Large intestine (tissue), 3 donors: Measurements from ENCODE around the gene D2HGDH. TPM values are rescaled to one million over a fixed set of nuclear protein-coding genes. Genes with fewer than 3 reads are reported as not detected.
"Not testable (repeated sequence)": the region's sequence is repeated elsewhere in the genome, so short reads cannot be mapped to it uniquely, and the experiment has no call there.

Experiments
- DNase-seq, 2 donors: peaks; one replicate each; pipeline versions ENCODE4 v3.0.0 to v3.0.0-alpha.2; 2013
- H3K27ac ChIP-seq: one replicate; pipeline ENCODE4 v1.5.1; 2013; ENCODE audit warnings: low read length
- H3K27me3 ChIP-seq: 2 replicates; pipeline ENCODE4 v1.6.1; 2013; ENCODE audit warnings: low read length; ENCODE audit not compliant: control insufficient read depth, insufficient read depth
- H3K36me3 ChIP-seq: 2 replicates; pipeline ENCODE4 v1.6.1; 2013; ENCODE audit warnings: low read length; ENCODE audit not compliant: control insufficient read depth, insufficient read depth
- H3K4me1 ChIP-seq: one replicate; pipeline ENCODE4 v1.6.1; 2013; ENCODE audit warnings: low read length; ENCODE audit not compliant: control insufficient read depth, insufficient read depth
- H3K4me3 ChIP-seq: one replicate; pipeline ENCODE4 v1.5.1; 2013; ENCODE audit warnings: low read length
- H3K9me3 ChIP-seq: one replicate; pipeline ENCODE4 v1.6.1; 2013; ENCODE audit warnings: mild to moderate bottlenecking, low read depth, low read length, moderate library complexity; ENCODE audit not compliant: control insufficient read depth
- WGBS: methylation state at CpG from one replicate; pipeline ENCODE4 v1.1.5; 2013; ENCODE audit warnings: low lambda C conversion rate; ENCODE audit not compliant: insufficient coverage; 5-methylcytosine and 5-hydroxymethylcytosine counted together
- polyA plus RNA-seq: library from polyadenylated mRNA; unstranded; fragments of 120-200 nt; gene quantifications from one replicate; pipeline ENCODE4 v1.2.1, GENCODE V29; 2013

The D2HGDH gene
- polyA plus RNA-seq, 1 donor = 47.1 TPM

- Histone ChIP-seq H3K9me3 (no peaks in the 10 kb centered on the region), H3K27me3 (peaks cover 4% of the 10 kb centered on the region), H3K36me3 (no peaks in the 10 kb centered on the region), H3K27ac (no peak within 1 kb of the TSS), H3K4me1 (peaks cover 10% of the 10 kb centered on the region), H3K4me3 (no peak within 1 kb of the TSS)
- no CpG with 5 or more reads among the region's 27 CpGs for WGBS
- DNase-seq = no peak
Measured at GRCh38 chr2:241776336-241777169, 42.1 kb downstream of the D2HGDH start, which contains the start of gene GAL3ST2. TSS of gene GAL3ST2 (plus strand) at chr2:241776822. CDS start at chr2:241776956, 134 bp downstream.

- Histone ChIP-seq H3K27ac (no peak overlapping the region), H3K9me3 (no peaks in the 10 kb centered on the region), H3K27me3 (peaks cover 4% of the 10 kb centered on the region), H3K4me1 (peaks cover 4% of the 10 kb centered on the region), H3K36me3 (no peaks in the 10 kb centered on the region), H3K4me3 (no peak overlapping the region)
- WGBS = no CpG with 5 or more reads among the region's 22 CpGs
- no peak for DNase-seq
Measured at GRCh38 chr2:241777170-241777685, 42.8 kb downstream of the D2HGDH start.

GRCh38 chr2:241777686-241778627 lies 43.5 kb downstream of the D2HGDH start:
- DNase-seq = no peak
- no peaks in the 10 kb centered on the region for H3K9me3 ChIP-seq
- no peaks in the 10 kb centered on the region for H3K4me1 ChIP-seq
- H3K27ac ChIP-seq = no peak overlapping the region
- H3K4me3 ChIP-seq = no peak overlapping the region
- WGBS = no CpG with 5 or more reads among the region's 21 CpGs
- peaks cover 2% of the 10 kb centered on the region for H3K27me3 ChIP-seq
- H3K36me3 ChIP-seq = no peaks in the 10 kb centered on the region

GRCh38 chr2:241780939-241781569 lies 46.6 kb downstream of the D2HGDH start:
- Histone ChIP-seq H3K4me3 (no peak overlapping the region), H3K36me3 (no peaks in the 10 kb centered on the region), H3K27me3 (no peaks in the 10 kb centered on the region), H3K9me3 (no peaks in the 10 kb centered on the region), H3K4me1 (no peaks in the 10 kb centered on the region), H3K27ac (no peak overlapping the region)
- no peak for DNase-seq
- 80% methylated on average over 4 of the region's 5 CpGs for WGBS

GRCh38 chr2:241782053-241782452 lies 47.6 kb downstream of the D2HGDH start:
- not testable (repeated sequence) for DNase-seq, H3K36me3 ChIP-seq
- 100% methylated on average over 1 of the region's 3 CpGs for WGBS

GRCh38 chr2:241788135-241788534 lies 53.7 kb downstream of the D2HGDH start:
- no peaks in the 10 kb centered on the region for H3K36me3 ChIP-seq
- no peak overlapping the region for H3K4me3 ChIP-seq
- no CpG with 5 or more reads among the region's 4 CpGs for WGBS
- no peaks in the 10 kb centered on the region for H3K4me1 ChIP-seq
- no peak overlapping the region for H3K27ac ChIP-seq
- no peaks in the 10 kb centered on the region for H3K27me3 ChIP-seq
- no peaks in the 10 kb centered on the region for H3K9me3 ChIP-seq
- no peak for DNase-seq

More at GRCh38 chr2:241782053-241782452, 47.6 kb downstream of the D2HGDH start:
- H3K27ac ChIP-seq, H3K27me3 ChIP-seq, H3K9me3 ChIP-seq, H3K4me3 ChIP-seq, H3K4me1 ChIP-seq: not testable (repeated sequence)

- H3K4me3 ChIP-seq = no peak overlapping the region
- no peak overlapping the region for H3K27ac ChIP-seq
- no peaks in the 10 kb centered on the region for H3K27me3 ChIP-seq
- no peaks in the 10 kb centered on the region for H3K36me3 ChIP-seq
- WGBS = no CpG with 5 or more reads among the region's 3 CpGs
- no peaks in the 10 kb centered on the region for H3K4me1 ChIP-seq
- DNase-seq = no peak
- H3K9me3 ChIP-seq = no peaks in the 10 kb centered on the region
Measured at GRCh38 chr2:241788572-241788971, 54.1 kb downstream of the D2HGDH start.

GRCh38 chr2:241791385-241791784 lies 57.0 kb downstream of the D2HGDH start:
- H3K9me3 ChIP-seq, H3K4me1 ChIP-seq, H3K27me3 ChIP-seq, H3K4me3 ChIP-seq, H3K36me3 ChIP-seq, H3K27ac ChIP-seq, DNase-seq: not testable (repeated sequence)
- no CpG with 5 or more reads among the region's 3 CpGs for WGBS

GRCh38 chr2:241793385-241793784 lies 59.0 kb downstream of the D2HGDH start:
- Histone ChIP-seq H3K27me3 (no peaks in the 10 kb centered on the region), H3K4me1 (no peaks in the 10 kb centered on the region), H3K4me3 (no peak overlapping the region), H3K36me3 (no peaks in the 10 kb centered on the region), H3K9me3 (peaks cover 3% of the 10 kb centered on the region), H3K27ac (no peak overlapping the region)
- WGBS = no CpG with 5 or more reads among the region's 5 CpGs
- no peak for DNase-seq
